ENCODE results near the gene WDR74. TPM values are rescaled to one million over a fixed set of nuclear protein-coding genes. Genes with fewer than 3 reads are reported as not detected.

The WDR74 gene
- total and polyA plus RNA-seq, 2 of the 13 experiments (the other 11 are each of a cell fraction or from before 2014, with no cell fraction given), result 77.0 to 83.3 TPM

DNA sequence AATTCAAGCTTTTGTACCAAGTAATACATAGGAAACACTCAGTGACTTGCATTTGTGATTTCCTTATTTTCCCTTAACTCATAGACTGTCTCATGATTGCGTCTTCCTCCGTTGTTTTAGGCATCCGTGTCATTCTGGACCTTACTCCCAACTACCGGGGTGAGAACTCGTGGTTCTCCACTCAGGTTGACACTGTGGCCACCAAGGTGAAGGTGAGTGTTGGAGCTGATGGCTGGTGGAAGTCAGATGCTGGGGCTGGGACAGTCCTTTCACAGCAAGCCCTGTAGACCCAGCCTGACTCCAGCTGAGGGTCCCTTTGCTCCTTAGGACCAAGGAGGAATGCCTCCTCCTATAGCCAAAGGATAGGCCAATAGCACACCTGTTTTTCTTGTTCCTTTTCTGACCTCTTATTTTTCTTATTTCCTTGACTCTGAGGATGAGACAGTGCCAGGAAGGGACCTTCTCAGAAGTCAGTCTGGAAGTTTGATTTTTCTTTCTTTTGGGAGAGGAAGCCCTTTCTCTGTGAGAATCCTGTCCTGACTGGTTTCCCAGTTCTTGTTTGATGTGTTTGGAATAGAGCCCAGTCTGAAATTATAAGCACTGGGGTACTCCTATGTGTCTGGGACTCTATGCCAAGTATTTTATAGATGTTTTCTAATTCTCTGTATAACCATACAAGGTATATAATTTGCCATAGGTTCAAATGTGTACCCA is 43.6 kb upstream of the WDR74 start (continued):
- TF ChIP-seq UBTF (CRISPR knock-in tag; IDR thresholded peaks at IDR 0.05), result no peak
- TF ChIP-seq ZNF879 (CRISPR knock-in tag; IDR thresholded peaks at IDR 0.05), result no peak
- TF ChIP-seq, protein P1, sequence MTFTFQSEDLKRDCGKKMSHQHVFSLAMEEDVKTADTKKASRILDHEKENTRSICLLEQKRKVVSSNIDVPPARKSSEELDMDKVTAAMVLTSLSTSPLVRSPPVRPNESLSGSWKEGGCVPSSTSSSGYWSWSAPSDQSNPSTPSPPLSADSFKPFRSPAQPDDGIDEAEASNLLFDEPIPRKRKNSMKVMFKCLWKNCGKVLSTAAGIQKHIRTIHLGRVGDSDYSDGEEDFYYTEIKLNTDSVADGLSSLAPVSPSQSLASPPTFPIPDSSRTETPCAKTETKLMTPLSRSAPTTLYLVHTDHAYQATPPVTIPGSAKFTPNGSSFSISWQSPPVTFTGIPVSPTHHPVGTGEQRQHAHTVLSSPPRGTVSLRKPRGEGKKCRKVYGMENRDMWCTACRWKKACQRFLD (CRISPR knock-in tag; IDR thresholded peaks at IDR 0.05; ENCODE audit: borderline replicate concordance), result no peak
- TF ChIP-seq POLR2AphosphoS5 (IDR thresholded peaks at IDR 0.05; ENCODE audit: low read depth, low read length), result peak; percentile 19; the same call in 1 of the 2 replicates

DNA sequence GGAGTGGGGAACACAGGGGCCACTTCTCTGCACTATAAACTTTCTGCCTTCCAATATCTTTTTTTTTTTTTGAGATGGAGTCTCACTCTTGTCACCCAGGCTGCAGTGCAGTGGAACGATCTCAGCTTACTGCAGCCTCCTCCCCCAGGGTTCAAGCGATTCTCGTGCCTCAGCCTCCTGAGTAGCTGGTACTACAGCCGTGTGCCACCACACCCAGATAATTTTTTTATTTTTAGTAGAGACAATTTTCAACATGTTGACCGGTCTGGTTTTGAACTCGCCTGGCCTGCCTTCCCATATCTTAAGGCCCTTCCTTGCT is 43.0 kb upstream of the WDR74 start:
- intact Hi-C loops (cut with micrococcal nuclease; ENCODE audit: unreplicated experiment) (no loop called here), in situ Hi-C loops (cut with HindIII; ENCODE audit: extremely low pct_ligation_motif_present, low pct_unique_long_range_greater_than_20kb) (no loop called here)
- peak overlapping the region; percentile 92 to 99 (median 94) for H3K4me3 ChIP-seq (replicated peaks in 1 of 3; ENCODE audit: insufficient read depth in 1 of 3, low read depth in 2 of 3, low read length in 3 of 3)
- no peaks in the 10 kb centered on the region for H3K9me3 ChIP-seq (ENCODE audit: low read length)
- ATAC-seq (no peak), FAIRE-seq (no peak), DNase-seq (ENCODE audit: low spot score) (no peak)
- H3K27ac ChIP-seq (ENCODE audit: extremely low read length, insufficient read depth, low read length), result peak overlapping the region; percentile 93
- peaks cover 26 to 70% of the 10 kb centered on the region in 2 experiments for H3K36me3 ChIP-seq (replicated peaks in 1 of 2; ENCODE audit: control insufficient read depth in 1 of 2, insufficient read depth in 2 of 2, low read length in 2 of 2)
- H3K9ac ChIP-seq (ENCODE audit: insufficient read depth, low read depth, low read length), result peak overlapping the region; percentile 92
- H3K4me1 ChIP-seq (ENCODE audit: insufficient read depth, low read length), result peaks cover 69% of the 10 kb centered on the region
- H2AFZ ChIP-seq (ENCODE audit: low read length), result no peak overlapping the region
- CTCF ChIA-PET (ENCODE audit: low intra/inter-chr PET ratio, low total read pairs), result no interaction called here
- no peaks in the 10 kb centered on the region; a peak in 1 of 5 replicates for H3K27me3 ChIP-seq (ENCODE audit: control insufficient read depth in 1 of 2, insufficient read depth in 2 of 2, low read length in 2 of 2)
- POLR2A ChIA-PET, result interaction anchor here (1.6 to 5.8 kb wide), 8 partner anchors 11 to 154 kb away, joined by 4 to 90 read pairs (median 17); partner anchors contain the start of genes HNRNPUL2, STX5, TEX54 and TTC9C
- no peak for TF ChIP-seq SRSF1 (optimal IDR thresholded peaks at IDR 0.05; ENCODE audit: low read depth, low read length)
- 0 out of 2 replicates have a peak, but pooled peaks have one; percentile 30 for TF ChIP-seq PAX8 (CRISPR knock-in tag; IDR thresholded peaks at IDR 0.05; ENCODE audit: borderline replicate concordance)
- TF ChIP-seq ZNF770 (CRISPR knock-in tag; IDR thresholded peaks at IDR 0.05), result peak; percentile 81
- peaks cover 61% of the 10 kb centered on the region for H3K79me2 ChIP-seq (ENCODE audit: insufficient read depth, low read length)
- peaks cover 19% of the 10 kb centered on the region; the same call in 1 of the 2 replicates for H4K20me1 ChIP-seq (ENCODE audit: insufficient read depth, low read length)
- peak overlapping the region; percentile 81 for H3K4me2 ChIP-seq (ENCODE audit: low read depth, low read length)
- no TSS peak for BruUV-seq (replicated peaks)
- WGBS (ENCODE audit: low lambda C conversion rate), result 68% methylated on average over 6 of the region's 6 CpGs

All from HepG2 (cell line).